Measurements from ENCODE around the gene DESI1.
"Not testable (repeated sequence)": the region's sequence is repeated elsewhere in the genome, so short reads cannot be mapped to it uniquely, and the experiment has no call there.

Gene DESI1

GRCh38 chr22:41595703-41596102, 25.1 kb downstream of the DESI1 start:
- no peak for DNase-seq
- intact Hi-C loops (cut with DNase I) = no loop called here

GRCh38 chr22:41593336-41593960, 27.4 kb downstream of the DESI1 start:
- DNase-seq; intact Hi-C loops (cut with DNase I): not testable (repeated sequence)

- intact Hi-C loops (cut with DNase I) = loop anchor here (5.0 kb wide), 1 partner anchor 42 kb away; no protein-coding TSS in a partner anchor
- DNase-seq = peak; percentile 99 to 100 (median 100)
These were observed 31.2 kb downstream of the DESI1 start, which contains the start of gene PMM1 for GRCh38 chr22:41589391-41590241. Gene PMM1, minus strand, starts transcription at chr22:41589840. Its CDS starts 35 bp downstream, at chr22:41589805.

- no peak for DNase-seq
- intact Hi-C loops (cut with DNase I) = loop anchor here (5.0 kb wide), 1 partner anchor 40 kb away; no protein-coding TSS in a partner anchor
These were observed 33.5 kb downstream of the DESI1 start for GRCh38 chr22:41587347-41587723.

GRCh38 chr22:41585898-41586297, 34.9 kb downstream of the DESI1 start:
- intact Hi-C loops (cut with DNase I) = loop anchor here (5.0 kb wide), 1 partner anchor 39 kb away; no protein-coding TSS in a partner anchor
- peak in 31 of 42 donors; percentile 20 to 84 (median 61) for DNase-seq

GRCh38 chr22:41584881-41585280, 36.0 kb downstream of the DESI1 start:
- intact Hi-C loops (cut with DNase I) = loop anchor here (5.0 kb wide), 1 partner anchor 38 kb away; no protein-coding TSS in a partner anchor
- DNase-seq = peak in 25 of 42 donors; percentile 31 to 79 (median 46)

GRCh38 chr22:41582694-41583093, 38.1 kb downstream of the DESI1 start:
- DNase-seq = no peak
- intact Hi-C loops (cut with DNase I) = no loop called here

- intact Hi-C loops (cut with DNase I) = no loop called here
- DNase-seq = no peak
These were observed 40.9 kb downstream of the DESI1 start for GRCh38 chr22:41579997-41580355.

- no peak for DNase-seq
- intact Hi-C loops (cut with DNase I) = no loop called here
These were observed 41.4 kb downstream of the DESI1 start for GRCh38 chr22:41579297-41579996.

- DNase-seq = no peak
These were observed 42.0 kb downstream of the DESI1 start for GRCh38 chr22:41578818-41579217.

GRCh38 chr22:41578114-41578513, 42.7 kb downstream of the DESI1 start:
- intact Hi-C loops (cut with DNase I) = no loop called here
- DNase-seq = no peak

More at GRCh38 chr22:41578818-41579217, 42.0 kb downstream of the DESI1 start:
- intact Hi-C loops (cut with DNase I) = no loop called here

GRCh38 chr22:41576877-41577276, 44.0 kb downstream of the DESI1 start:
- intact Hi-C loops (cut with DNase I) = no loop called here
- peak in 27 of 42 donors; percentile 27 to 72 (median 49) for DNase-seq

- DNase-seq = no peak
- intact Hi-C loops (cut with DNase I) = no loop called here
These were observed 45.3 kb downstream of the DESI1 start for GRCh38 chr22:41575533-41575932.

GRCh38 chr22:41574847-41575381, 45.9 kb downstream of the DESI1 start:
- intact Hi-C loops (cut with DNase I) = no loop called here
- peak in 18 of 42 donors; percentile 26 to 71 (median 46) for DNase-seq

GRCh38 chr22:41573677-41574076, 47.2 kb downstream of the DESI1 start:
- intact Hi-C loops (cut with DNase I) = no loop called here
- no peak for DNase-seq

GRCh38 chr22:41572305-41572704, 48.5 kb downstream of the DESI1 start:
- DNase-seq; intact Hi-C loops (cut with DNase I): not testable (repeated sequence)

- no peak for DNase-seq
- intact Hi-C loops (cut with DNase I) = no loop called here
These were observed 49.1 kb downstream of the DESI1 start for GRCh38 chr22:41571786-41572185.

GRCh38 chr22:41570221-41570620, 50.6 kb downstream of the DESI1 start:
- DNase-seq = no peak
- intact Hi-C loops (cut with DNase I) = no loop called here

GRCh38 chr22:41568811-41569210, 52.0 kb downstream of the DESI1 start:
- intact Hi-C loops (cut with DNase I) = no loop called here
- DNase-seq = peak in 2 of 42 donors; percentile 16 to 63

GRCh38 chr22:41567512-41567768, 53.4 kb downstream of the DESI1 start:
- DNase-seq = no peak
- intact Hi-C loops (cut with DNase I) = no loop called here
